Neural progenitor cell (in vitro differentiated cells): Measurements from ENCODE around the gene CLEC2B. TPM values are rescaled to one million over a fixed set of nuclear protein-coding genes. Genes with fewer than 3 reads are reported as not detected.
A peak's percentile ranks its signal among the peaks of the same experiment; 100 is the strongest.

Experiments used
- DNase-seq: peaks from one replicate; pipeline ENCODE4 v3.0.0-alpha.2; 2016; ENCODE audit warnings: low spot score
- H2AFZ ChIP-seq: fragments of 200-600 bp; sonication (generic); replicated peaks from 2 replicates; pipeline ENCODE4 v1.6.1; 2016; ENCODE audit warnings: antibody characterized with exemption
- H3F3A ChIP-seq: fragments of 200-600 bp; sonication (generic); 2 replicates; pipeline ENCODE4 v1.6.1; 2016; ENCODE audit warnings: antibody characterized with exemption, low read depth
- H3K27ac ChIP-seq: fragments of 200-600 bp; sonication (generic); 2 replicates; pipeline ENCODE4 v1.5.1; 2016; ENCODE audit warnings: mild to moderate bottlenecking
- H3K27me3 ChIP-seq: fragments of 200-600 bp; sonication (generic); 2 replicates; pipeline ENCODE4 v1.6.1; 2016; ENCODE audit warnings: mild to moderate bottlenecking, moderate library complexity
- H3K36me3 ChIP-seq: fragments of 200-600 bp; sonication (generic); 2 replicates; pipeline ENCODE4 v1.5.1; 2016
- H3K4me1 ChIP-seq: fragments of 200-600 bp; sonication (generic); 2 replicates; pipeline ENCODE4 v1.6.1; 2016; ENCODE audit warnings: mixed run types
- H3K4me2 ChIP-seq: fragments of 200-600 bp; sonication (generic); 2 replicates; pipeline ENCODE4 v1.6.1; 2016
- H3K4me3 ChIP-seq: fragments of 200-600 bp; sonication (generic); 2 replicates; pipeline ENCODE4 v1.5.1; 2016
- H3K79me2 ChIP-seq: fragments of 200-600 bp; sonication (generic); 2 replicates; pipeline ENCODE4 v1.6.1; 2016; ENCODE audit warnings: low read depth
- H3K9ac ChIP-seq: fragments of 200-600 bp; sonication (generic); 2 replicates; pipeline ENCODE4 v1.6.1; 2016
- H3K9me3 ChIP-seq: fragments of 200-600 bp; sonication (generic); 2 replicates; pipeline ENCODE4 v1.5.1; 2016; ENCODE audit warnings: low read depth
- H4K20me1 ChIP-seq: fragments of 200-600 bp; sonication (generic); 2 replicates; pipeline ENCODE4 v1.6.1; 2016; ENCODE audit warnings: low read depth
- H3K27ac Mint-ChIP-seq: 3 replicates; pipeline ENCODE4 v1.8.0; 2021; ENCODE audit warnings: mixed read lengths
- H3K27me3 Mint-ChIP-seq: 2 replicates; pipeline ENCODE4 v1.8.0; 2022; ENCODE audit warnings: low read depth, mild to moderate bottlenecking, inconsistent platforms, moderate library complexity, mixed read lengths; ENCODE audit not compliant: insufficient read depth
- H3K36me3 Mint-ChIP-seq: 3 replicates; pipeline ENCODE4 v1.8.0; 2021; ENCODE audit warnings: mixed read lengths
- H3K4me1 Mint-ChIP-seq: 3 replicates; pipeline ENCODE4 v1.8.0; 2021; ENCODE audit warnings: mixed read lengths
- H3K4me3 Mint-ChIP-seq: 3 replicates; pipeline ENCODE4 v1.8.0; 2021; ENCODE audit warnings: mild to moderate bottlenecking, moderate library complexity, mixed read lengths
- H3K9me3 Mint-ChIP-seq: 3 replicates; pipeline ENCODE4 v1.8.0; 2020; ENCODE audit warnings: mixed read lengths
- CTCF ChIP-seq: fragments of 200-600 bp; sonication (generic); IDR thresholded peaks from 2 replicates; pipeline ENCODE4 v1.5.1; 2017; ENCODE audit warnings: antibody characterized with exemption, mild to moderate bottlenecking
- EZH2 ChIP-seq: fragments of 200-600 bp; sonication (generic); IDR thresholded peaks from 2 replicates; pipeline ENCODE4 v1.6.1; 2017; ENCODE audit warnings: antibody characterized with exemption, mild to moderate bottlenecking, moderate library complexity
- EZH2phosphoT487 ChIP-seq: fragments of 200-600 bp; sonication (generic); IDR thresholded peaks from 2 replicates; pipeline ENCODE4 v1.6.1; 2017; ENCODE audit warnings: antibody characterized with exemption
- total RNA-seq: library from RNA; depleted of rRNA; stranded (reverse); fragments of >200 nt; gene quantifications from 2 replicates; pipeline ENCODE4 v1.2.3, GENCODE V29; 2015; ENCODE audit warnings: low replicate concordance

CLEC2B gene
- total RNA-seq, 1 donor from 2014 or later = 1.0 TPM

GRCh38 chr12:9906873-9907272, 37.7 kb upstream of the CLEC2B start:
- no peak overlapping the region for H3K27ac ChIP-seq
- TF ChIP-seq CTCF (no peak), EZH2phosphoT487 (no peak), EZH2 (no peak)
- Mint-ChIP-seq H3K36me3 (peaks cover 2% of the 10 kb centered on the region), H3K9me3 (peaks cover 32% of the 10 kb centered on the region), H3K27me3 (peaks cover 5% of the 10 kb centered on the region), H3K27ac (no peak overlapping the region), H3K4me1 (no peaks in the 10 kb centered on the region), H3K4me3 (no peak overlapping the region)
- no peak for DNase-seq
- no peak overlapping the region for H3K9ac ChIP-seq
- no peaks in the 10 kb centered on the region for H3K9me3 ChIP-seq
- peak overlapping the region; percentile 71 for H3K4me2 ChIP-seq
- peaks cover 78% of the 10 kb centered on the region for H3F3A ChIP-seq
- no peaks in the 10 kb centered on the region for H3K27me3 ChIP-seq
- peaks cover 27% of the 10 kb centered on the region for H3K4me1 ChIP-seq
- no peak overlapping the region for H2AFZ ChIP-seq
- H3K79me2 ChIP-seq = peaks cover 90% of the 10 kb centered on the region
- H4K20me1 ChIP-seq = peaks cover 77% of the 10 kb centered on the region
- H3K36me3 ChIP-seq = no peaks in the 10 kb centered on the region
- H3K4me3 ChIP-seq = peak overlapping the region; percentile 54

- H3K4me2 ChIP-seq = peak overlapping the region; percentile 71
- no peaks in the 10 kb centered on the region for H3K36me3 Mint-ChIP-seq
Observed at GRCh38 chr12:9902539-9903228, 33.5 kb upstream of the CLEC2B start.

GRCh38 chr12:9900930-9901329, 31.8 kb upstream of the CLEC2B start:
- no peaks in the 10 kb centered on the region for H3K36me3 Mint-ChIP-seq
- no peak overlapping the region for H3K4me3 Mint-ChIP-seq
- Histone ChIP-seq H3K27me3 (no peaks in the 10 kb centered on the region), H3K27ac (no peak overlapping the region), H2AFZ (no peak overlapping the region), H3K36me3 (peaks cover 4% of the 10 kb centered on the region), H3K9ac (no peak overlapping the region), H3K79me2 (peaks cover 72% of the 10 kb centered on the region), H3K4me2 (peak overlapping the region; percentile 71), H4K20me1 (peaks cover 86% of the 10 kb centered on the region), H3F3A (peaks cover 49% of the 10 kb centered on the region), H3K4me3 (peak overlapping the region; percentile 5), H3K4me1 (peaks cover 53% of the 10 kb centered on the region), H3K9me3 (no peaks in the 10 kb centered on the region)
- peaks cover 16% of the 10 kb centered on the region for H3K9me3 Mint-ChIP-seq
- DNase-seq = no peak
- no peaks in the 10 kb centered on the region for H3K4me1 Mint-ChIP-seq
- peaks cover 5% of the 10 kb centered on the region for H3K27me3 Mint-ChIP-seq
- TF ChIP-seq CTCF = no peak
- no peak overlapping the region for H3K27ac Mint-ChIP-seq

More at GRCh38 chr12:9902539-9903228, 33.5 kb upstream of the CLEC2B start:
- H4K20me1 ChIP-seq = peaks cover 100% of the 10 kb centered on the region
- no peak overlapping the region for H3K4me3 Mint-ChIP-seq
- H3K27me3 Mint-ChIP-seq = peaks cover 5% of the 10 kb centered on the region
- no peak overlapping the region for H3K27ac Mint-ChIP-seq
- DNase-seq = peak; percentile 83
- peaks cover 89% of the 10 kb centered on the region for H3K79me2 ChIP-seq
- H3K9me3 ChIP-seq = no peaks in the 10 kb centered on the region
- H3K4me1 Mint-ChIP-seq = no peaks in the 10 kb centered on the region
- no peak overlapping the region for H2AFZ ChIP-seq
- TF ChIP-seq EZH2phosphoT487 (no peak), EZH2 (no peak), CTCF (no peak)
- peak overlapping the region; percentile 66 for H3K27ac ChIP-seq
- peaks cover 3% of the 10 kb centered on the region for H3K36me3 ChIP-seq
- H3K4me3 ChIP-seq = peak overlapping the region; percentile 54
- H3F3A ChIP-seq = peaks cover 57% of the 10 kb centered on the region
- peaks cover 16% of the 10 kb centered on the region for H3K9me3 Mint-ChIP-seq
- H3K27me3 ChIP-seq = no peaks in the 10 kb centered on the region
- H3K9ac ChIP-seq = no peak overlapping the region
- peaks cover 53% of the 10 kb centered on the region for H3K4me1 ChIP-seq
